Measurements from ENCODE around the gene PRKCA.

- TF ChIP-seq CTCF (conservative IDR thresholded peaks at IDR 0.05; ENCODE audit: low read depth, low read length) (no peak), EZH2 (IDR thresholded peaks at IDR 0.05; ENCODE audit: low read length, unreplicated experiment) (no peak)
Measured at GRCh38 chr17:66445229-66445628, 142.8 kb downstream of the PRKCA start.
